Measurements from ENCODE around the gene UBD. TPM values are rescaled to one million over a fixed set of nuclear protein-coding genes. Genes with fewer than 3 reads are reported as not detected.

UBD gene
- total and polyA plus RNA-seq, 2 of the 13 experiments (the other 11 are each of a cell fraction or from before 2014, with no cell fraction given), result 13.9 to 172 TPM

- TF ChIP-seq ISX (CRISPR knock-in tag; conservative IDR thresholded peaks at IDR 0.05), result no peak
- TF ChIP-seq ZFP62 (CRISPR knock-in tag; IDR thresholded peaks at IDR 0.05), result no peak
- TF ChIP-seq ATF7 (IDR thresholded peaks at IDR 0.05), result no peak
- TF ChIP-seq ATF7 (CRISPR knock-in tag; IDR thresholded peaks at IDR 0.05), result no peak
- TF ChIP-seq POLR2G (IDR thresholded peaks at IDR 0.05; ENCODE audit: low read depth, low read length), result 0 out of 2 replicates have a peak, but pooled peaks have one; percentile 49
- no peak for TF ChIP-seq NR0B2 (CRISPR knock-in tag; IDR thresholded peaks at IDR 0.05)
- TF ChIP-seq POLR2A (IDR thresholded peaks at IDR 0.05; ENCODE audit: insufficient read depth in 1 of 2, low read depth in 2 of 2, low read length in 2 of 2), result peak in 1 of 2 experiments; percentile 82; a peak in 2 of 4 replicates
- TF ChIP-seq HNF1A (IDR thresholded peaks at IDR 0.05; ENCODE audit: low read depth), result no peak
- no peak for TF ChIP-seq HNF1A (CRISPR knock-in tag; IDR thresholded peaks at IDR 0.05; ENCODE audit: borderline replicate concordance)
- no peak for TF ChIP-seq HMGXB3 (CRISPR knock-in tag; IDR thresholded peaks at IDR 0.05; ENCODE audit: borderline replicate concordance)
- no peak for TF ChIP-seq NCOA2 (CRISPR knock-in tag; IDR thresholded peaks at IDR 0.05)
- no peak for TF ChIP-seq MEIS2 (CRISPR knock-in tag; IDR thresholded peaks at IDR 0.05)
- TF ChIP-seq ZNF704 (CRISPR knock-in tag; IDR thresholded peaks at IDR 0.05; ENCODE audit: borderline replicate concordance), result no peak
- no peak for TF ChIP-seq ZNF576 (CRISPR knock-in tag; IDR thresholded peaks at IDR 0.05)
- peak; percentile 37; the same call in 1 of the 2 replicates for TF ChIP-seq POLR2AphosphoS5 (IDR thresholded peaks at IDR 0.05; ENCODE audit: low read depth, low read length)
Measured at GRCh38 chr6:29559524-29560287, at the start of gene UBD (continued).

Measured in HepG2 (cell line).